Measurements from ENCODE around the gene FAM186B. TPM values are rescaled to one million over a fixed set of nuclear protein-coding genes. Genes with fewer than 3 reads are reported as not detected.

The FAM186B gene
- total and polyA plus RNA-seq, 8 donors = 0.20 to 4.6 (median 3.0) TPM

DNA sequence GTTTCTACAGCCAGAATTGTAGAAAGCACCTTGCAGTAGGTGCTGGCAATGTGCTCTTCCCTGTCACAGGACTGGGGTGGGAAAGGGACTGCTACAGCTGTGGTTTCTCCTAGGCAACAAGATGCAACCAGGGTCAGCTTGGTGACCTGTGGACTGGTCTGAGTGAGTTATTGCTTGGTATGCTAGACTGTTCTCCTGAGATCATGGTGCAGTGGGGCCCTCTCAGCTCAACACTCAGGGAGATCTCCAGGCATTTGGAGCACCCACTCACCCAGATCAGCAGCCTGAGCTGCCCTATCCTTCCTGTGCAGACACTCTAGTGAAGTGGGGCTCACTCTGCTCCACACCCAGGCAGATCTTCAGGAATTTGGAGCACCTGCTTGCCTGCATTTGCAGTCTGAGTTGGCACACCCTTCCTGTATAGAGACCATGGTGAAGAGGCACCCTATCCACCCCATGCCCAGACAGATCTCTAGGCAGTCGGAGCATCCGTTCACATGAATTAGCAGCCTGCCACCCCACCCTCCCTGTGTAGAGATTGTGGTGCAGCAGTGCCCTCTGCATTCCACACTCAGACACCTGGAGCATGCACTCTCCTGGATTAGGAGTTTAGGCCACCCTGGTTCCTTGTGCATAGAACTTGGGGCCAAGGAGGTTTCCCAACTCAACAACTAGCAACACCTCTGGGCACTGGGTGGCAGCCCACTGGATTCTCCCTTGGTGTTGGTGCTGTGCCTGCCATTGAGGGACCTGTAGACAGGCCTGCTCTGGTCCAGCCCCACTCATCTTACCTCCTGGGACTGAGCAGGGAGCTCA is 3.8 kb upstream of the FAM186B start:
- Histone ChIP-seq H3K4me1 (no peaks in the 10 kb centered on the region), H3K27ac (no peak overlapping the region), H3K4me3 (no peak overlapping the region), H3K36me3 (no peaks in the 10 kb centered on the region), H3K9me3 (no peaks in the 10 kb centered on the region), H3K27me3 (no peaks in the 10 kb centered on the region)
- DNase-seq = peak in 1 of 4 donors; percentile 43
- TF ChIP-seq, protein P1, sequence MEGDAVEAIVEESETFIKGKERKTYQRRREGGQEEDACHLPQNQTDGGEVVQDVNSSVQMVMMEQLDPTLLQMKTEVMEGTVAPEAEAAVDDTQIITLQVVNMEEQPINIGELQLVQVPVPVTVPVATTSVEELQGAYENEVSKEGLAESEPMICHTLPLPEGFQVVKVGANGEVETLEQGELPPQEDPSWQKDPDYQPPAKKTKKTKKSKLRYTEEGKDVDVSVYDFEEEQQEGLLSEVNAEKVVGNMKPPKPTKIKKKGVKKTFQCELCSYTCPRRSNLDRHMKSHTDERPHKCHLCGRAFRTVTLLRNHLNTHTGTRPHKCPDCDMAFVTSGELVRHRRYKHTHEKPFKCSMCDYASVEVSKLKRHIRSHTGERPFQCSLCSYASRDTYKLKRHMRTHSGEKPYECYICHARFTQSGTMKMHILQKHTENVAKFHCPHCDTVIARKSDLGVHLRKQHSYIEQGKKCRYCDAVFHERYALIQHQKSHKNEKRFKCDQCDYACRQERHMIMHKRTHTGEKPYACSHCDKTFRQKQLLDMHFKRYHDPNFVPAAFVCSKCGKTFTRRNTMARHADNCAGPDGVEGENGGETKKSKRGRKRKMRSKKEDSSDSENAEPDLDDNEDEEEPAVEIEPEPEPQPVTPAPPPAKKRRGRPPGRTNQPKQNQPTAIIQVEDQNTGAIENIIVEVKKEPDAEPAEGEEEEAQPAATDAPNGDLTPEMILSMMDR (IDR thresholded peaks at IDR 0.05) = no peak
- ATAC-seq = peak; percentile 90
- intact Hi-C loops (cut with DNase I) = no loop called here

GRCh38 chr12:49604856-49605255 is 583 bp downstream of the FAM186B start:
- intact Hi-C loops (cut with DNase I) = no loop called here
- no peak for DNase-seq
- H3K27ac ChIP-seq = no peak overlapping the region
- ATAC-seq = no peak
- no peaks in the 10 kb centered on the region for H3K9me3 ChIP-seq
- H3K36me3 ChIP-seq = no peaks in the 10 kb centered on the region
- no peaks in the 10 kb centered on the region for H3K27me3 ChIP-seq
- H3K4me3 ChIP-seq = no peak overlapping the region
- H3K4me1 ChIP-seq = no peaks in the 10 kb centered on the region
- TF ChIP-seq, protein P1 (IDR thresholded peaks at IDR 0.05) = no peak

GRCh38 chr12:49603721-49604120 is 1.7 kb downstream of the FAM186B start:
- no peak for ATAC-seq
- no peak for DNase-seq
- Histone ChIP-seq H3K27me3 (no peaks in the 10 kb centered on the region), H3K4me1 (no peaks in the 10 kb centered on the region), H3K36me3 (no peaks in the 10 kb centered on the region), H3K4me3 (no peak overlapping the region), H3K27ac (no peak overlapping the region), H3K9me3 (no peaks in the 10 kb centered on the region)
- TF ChIP-seq, protein P1 (IDR thresholded peaks at IDR 0.05) = no peak
- intact Hi-C loops (cut with DNase I) = no loop called here

DNA sequence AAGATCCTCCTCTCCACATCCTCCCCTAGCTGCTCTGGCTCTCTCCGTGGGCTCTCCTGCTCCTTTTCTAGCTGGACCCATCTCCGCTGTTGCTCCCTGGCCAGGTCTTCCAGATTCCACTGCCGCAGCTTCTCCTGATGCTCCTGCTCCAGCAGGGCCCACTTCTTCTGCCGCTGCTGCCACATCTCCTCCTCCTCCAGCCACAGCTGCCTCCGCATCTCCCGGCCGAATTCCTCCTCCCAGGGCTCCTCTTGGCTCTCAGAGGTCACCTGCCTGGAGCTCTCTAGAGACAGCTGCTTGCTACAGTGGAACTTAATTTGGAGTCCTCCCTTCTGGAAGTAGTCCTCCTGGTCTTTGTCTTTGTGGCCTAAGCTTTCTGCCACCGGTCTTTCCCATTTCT is 5.5 kb downstream of the FAM186B start:
- DNase-seq (no peak), ATAC-seq (no peak)
- Histone ChIP-seq H3K27me3 (no peaks in the 10 kb centered on the region), H3K27ac (no peak overlapping the region), H3K36me3 (no peaks in the 10 kb centered on the region), H3K9me3 (no peaks in the 10 kb centered on the region), H3K4me3 (no peak overlapping the region), H3K4me1 (no peaks in the 10 kb centered on the region)
- intact Hi-C loops (cut with DNase I) = no loop called here
- TF ChIP-seq, protein P1 (IDR thresholded peaks at IDR 0.05) = no peak

GRCh38 chr12:49598527-49598926 is 6.9 kb downstream of the FAM186B start:
- H3K36me3 ChIP-seq = no peaks in the 10 kb centered on the region
- H3K27ac ChIP-seq = no peak overlapping the region
- no peak overlapping the region for H3K4me3 ChIP-seq
- DNase-seq (no peak), ATAC-seq (no peak)
- intact Hi-C loops (cut with DNase I) = no loop called here
- H3K4me1 ChIP-seq = no peaks in the 10 kb centered on the region
- H3K27me3 ChIP-seq = no peaks in the 10 kb centered on the region
- no peaks in the 10 kb centered on the region for H3K9me3 ChIP-seq
- TF ChIP-seq, protein P1 (IDR thresholded peaks at IDR 0.05) = no peak

All from left lung (tissue), 10 donors.